GM12878 (cell line): Measurements from ENCODE around the gene DCAF11. TPM values are rescaled to one million over a fixed set of nuclear protein-coding genes. Genes with fewer than 3 reads are reported as not detected.

Experiments
- ATAC-seq: fragments of 200-7000 bp; cut with Tn5 transposase; 3 replicates; pipeline ENCODE4 v1.9.1; 2020; ENCODE audit warnings: mild to moderate bottlenecking, moderate library complexity
- BruUV-seq: library from RNA; stranded (reverse); fragments of 400-500 nt; replicated peaks from 2 replicates; lab custom pipeline; 2021; lab: Mats Ljungman, UMichigan
- CTCF ChIA-PET: fragments of 300-600 bp; sonication (Branson Sonifier 250); formaldehyde crosslinking; extraction: SDS; loops from one replicate; lab custom pipeline; 2021; ENCODE audit warnings: inconsistent platforms; lab: Yijun Ruan, JAX
- POLR2A ChIA-PET: fragments of 350-600 bp; formaldehyde crosslinking; extraction: SDS; loops from one replicate; lab custom pipeline; 2021; ENCODE audit warnings: inconsistent platforms; lab: Charles Lee
- RAD21 ChIA-PET: fragments of 300-600 bp; sonication (Branson Sonifier 250); formaldehyde crosslinking; loops from one replicate; lab custom pipeline; 2023; ENCODE audit warnings: antibody characterized with exemption; ENCODE audit not compliant: unreplicated experiment; lab: Charles Lee
- SMC1A ChIA-PET: fragments of 300-600 bp; sonication (Branson Sonifier 250); formaldehyde crosslinking; loops from one replicate; lab custom pipeline; 2023; ENCODE audit not compliant: unreplicated experiment, uncharacterized antibody; lab: Charles Lee
- DNase-seq: peaks from one replicate; pipeline ENCODE4 v3.0.0-alpha.2; 2011; ENCODE audit warnings: low read depth, low spot score
- FAIRE-seq: peaks from 3 replicates; lab custom pipeline; 2011; peaks lifted over from hg19 to GRCh38; lab: Jason Lieb, UNC
- H2AFZ ChIP-seq: 2 replicates; pipeline ENCODE4 v1.6.0; 2011; ENCODE audit warnings: low read depth, low read length, control low read depth; ENCODE audit not compliant: control insufficient read depth
- H3K27ac ChIP-seq: 2 replicates; pipeline ENCODE4 v1.5.1; 2011; ENCODE audit warnings: control low read depth; ENCODE audit not compliant: control insufficient read depth, insufficient read depth
- H3K27me3 ChIP-seq, 2 experiments: replicated peaks in 1 of 2; 2 replicates each; pipeline versions ENCODE4 v1.6.0 to v1.6.1; 2011; ENCODE audit warnings: low read length in 1 of 2; ENCODE audit not compliant: control insufficient read depth in 2 of 2, insufficient read depth in 2 of 2
- H3K36me3 ChIP-seq, 2 experiments: 2 replicates each; pipeline ENCODE4 v1.5.1; 2011; ENCODE audit warnings: low read length in 1 of 2; ENCODE audit not compliant: control insufficient read depth in 2 of 2, insufficient read depth in 2 of 2
- H3K4me1 ChIP-seq: 2 replicates; pipeline ENCODE4 v1.6.1; 2011; ENCODE audit warnings: mild to moderate bottlenecking, low read length, moderate library complexity, mixed read lengths; ENCODE audit not compliant: control insufficient read depth, insufficient read depth
- H3K4me2 ChIP-seq: 2 replicates; pipeline ENCODE4 v1.6.0; 2011; ENCODE audit warnings: control low read depth; ENCODE audit not compliant: control insufficient read depth, insufficient read depth
- H3K4me3 ChIP-seq: fragments of 200-600 bp; sonication (generic); 2 replicates; pipeline ENCODE4 v1.5.1; 2016
- H3K79me2 ChIP-seq: 2 replicates; pipeline ENCODE4 v1.6.0; 2011; ENCODE audit warnings: low read length; ENCODE audit not compliant: control insufficient read depth, insufficient read depth
- H3K9ac ChIP-seq: 2 replicates; pipeline ENCODE4 v1.8.0; 2011; ENCODE audit warnings: low read length, control low read depth, mixed read lengths; ENCODE audit not compliant: control insufficient read depth, insufficient read depth
- H3K9me3 ChIP-seq: replicated peaks from 3 replicates; pipeline ENCODE4 v1.5.1; 2011; ENCODE audit warnings: mild to moderate bottlenecking, low read length; ENCODE audit not compliant: control insufficient read depth, insufficient read depth
- H4K20me1 ChIP-seq: 2 replicates; pipeline ENCODE4 v1.6.0; 2011; ENCODE audit not compliant: control insufficient read depth, insufficient read depth
- E4F1 ChIP-seq: fragments of 450-650 bp; IDR thresholded peaks from 2 replicates; pipeline ENCODE4 v1.6.1; 2018; ENCODE audit warnings: borderline replicate concordance, mild to moderate bottlenecking; ENCODE audit not compliant: partially characterized antibody
- KAT2A ChIP-seq: conservative IDR thresholded peaks from 2 replicates; pipeline ENCODE4 v1.6.1; 2011; ENCODE audit warnings: low read depth, low read length; ENCODE audit not compliant: control insufficient read depth
- SKIL ChIP-seq: fragments of 450-650 bp; IDR thresholded peaks from 2 replicates; pipeline ENCODE4 v1.6.1; 2017; ENCODE audit warnings: mild to moderate bottlenecking, low read depth, inconsistent platforms; ENCODE audit not compliant: poor library complexity, severe bottlenecking
- ZNF622 ChIP-seq: fragments of 450-650 bp; IDR thresholded peaks from 2 replicates; pipeline ENCODE4 v1.6.1; 2017; ENCODE audit warnings: mild to moderate bottlenecking, inconsistent platforms
- ZSCAN29 ChIP-seq: fragments of 450-650 bp; IDR thresholded peaks from 2 replicates; pipeline ENCODE4 v1.6.1; 2017; ENCODE audit warnings: mild to moderate bottlenecking, moderate library complexity
- WGBS: methylation state at CpG from one replicate; pipeline ENCODE4 v1.1.6; 2016; ENCODE audit warnings: low lambda C conversion rate; ENCODE audit not compliant: insufficient replicate concordance, insufficient coverage; ENCODE audit errors: missing lambda C conversion rate; 5-methylcytosine and 5-hydroxymethylcytosine counted together
- in situ Hi-C: fragments of 300-500 bp; cut with MboI; formaldehyde crosslinking; loops from 9 replicates; pipeline ENCODE4 v1.14.3; 2018; ENCODE audit warnings: mixed read lengths
- intact Hi-C: fragments of 100-400 bp; cut with micrococcal nuclease; formaldehyde crosslinking; loops from one replicate; pipeline ENCODE4 v1.14.2; 2022; ENCODE audit not compliant: unreplicated experiment
- polyA plus RNA-seq, 11 experiments: library from polyadenylated mRNA; depleted of rRNA in 4 of 11; unstranded in 6 of 11; stranded (reverse) in 5 of 11; fragments of >200 nt; fragmentation: Nextera tagmentation in 4 of 11; fragmentation: Illumina TruSeq in 1 of 11; extraction: Ambion mirVana in 4 of 11; extraction: Trizol in 1 of 11; gene quantifications; 1 replicate in 1 of 11; 2 replicates in 10 of 11; pipeline versions ENCODE4 v1.2.1 to v1.2.3, GENCODE V29; 2011 to 2016; ENCODE audit warnings: inconsistent platforms in 2 of 11, missing spikeins in 2 of 11, low read depth in 1 of 11
- total RNA-seq, 4 experiments: library from RNA; depleted of rRNA in 3 of 4; stranded (reverse); fragments of >200 nt in 3 of 4; fragmentation: Illumina TruSeq in 1 of 4; extraction: Trizol in 1 of 4; gene quantifications; 2 replicates each; pipeline versions ENCODE4 v1.2.1 to v1.2.3, GENCODE V29; 2013 to 2021
- TF ChIP-seq, protein P1 (sequence below): fragments of 450-650 bp; IDR thresholded peaks from 2 replicates; pipeline ENCODE4 v1.6.1; 2017; ENCODE audit warnings: mild to moderate bottlenecking, moderate library complexity

Gene DCAF11
- total and polyA plus RNA-seq, 10 of the 15 experiments (the other 5 are each of a cell fraction or from before 2014, with no cell fraction given), result 13.4 to 91.2 (median 68.7) TPM

DNA sequence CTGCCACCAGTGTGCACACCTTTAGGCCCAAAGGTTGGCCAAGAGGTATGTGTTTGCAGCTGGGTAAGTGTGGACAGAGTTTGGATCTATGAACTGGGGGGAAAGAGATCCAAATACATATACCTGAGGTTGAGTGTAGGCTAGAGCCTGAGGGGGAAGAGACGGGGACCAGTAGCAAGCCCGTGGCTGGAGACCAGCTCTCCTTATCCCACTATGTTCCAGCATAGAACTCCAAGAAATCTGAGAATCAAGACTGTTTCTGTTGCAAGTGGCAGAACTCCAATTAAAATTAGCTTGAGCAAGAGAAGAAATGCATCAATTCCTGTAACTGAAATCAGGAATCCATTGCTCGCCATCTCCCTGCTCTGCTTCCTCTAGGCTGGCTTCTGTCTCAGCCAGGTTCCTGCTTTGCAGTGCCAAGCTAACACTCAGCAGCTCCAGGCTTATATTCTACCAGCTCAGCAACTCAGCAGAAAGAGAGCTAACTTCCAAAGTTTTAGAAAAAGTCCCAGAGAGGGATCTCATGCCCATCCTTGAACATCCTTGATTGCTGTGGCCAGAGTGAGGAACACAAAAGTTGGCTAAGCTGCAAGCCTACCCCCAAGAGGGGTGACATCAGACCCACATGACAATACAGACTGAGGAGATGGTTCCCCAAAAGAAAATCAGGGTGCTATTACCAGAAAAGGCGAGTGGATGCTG is 21.9 kb upstream of the DCAF11 start:
- in situ Hi-C loops, result loop anchor here (5.0 kb wide), 2 partner anchors 35 to 115 kb away; no protein-coding TSS in a partner anchor
- SMC1A ChIA-PET, result interaction anchor here (1.0 to 9.2 kb wide), 12 partner anchors 12 to 154 kb away, joined by 3 to 195 read pairs (median 6); partner anchors contain the start of genes DCAF11, IRF9, NRL and PSME2
- Histone ChIP-seq H3K4me1 (0 out of 2 replicates have a peak, but pooled peaks cover 3% of the 10 kb centered on the region), H4K20me1 (no peaks in the 10 kb centered on the region), H3K4me2 (no peak overlapping the region), H3K27ac (no peak overlapping the region), H3K27me3 (no peaks in the 10 kb centered on the region), H3K9me3 (no peaks in the 10 kb centered on the region), H3K79me2 (peaks cover 24% of the 10 kb centered on the region), H2AFZ (no peak overlapping the region), H3K36me3 (no peaks in the 10 kb centered on the region; a peak in 1 of 4 replicates), H3K9ac (no peak overlapping the region), H3K4me3 (no peak overlapping the region)
- RAD21 ChIA-PET, result interaction anchor here (0.8 to 9.1 kb wide), 10 partner anchors 12 to 150 kb away, joined by 3 to 153 read pairs (median 24); partner anchors contain the start of genes DCAF11, IRF9, NRL and PSME2
- no peak for TF ChIP-seq ZSCAN29
- TF ChIP-seq ZNF622, result no peak
- TF ChIP-seq KAT2A, result no peak
- TF ChIP-seq, protein P1, sequence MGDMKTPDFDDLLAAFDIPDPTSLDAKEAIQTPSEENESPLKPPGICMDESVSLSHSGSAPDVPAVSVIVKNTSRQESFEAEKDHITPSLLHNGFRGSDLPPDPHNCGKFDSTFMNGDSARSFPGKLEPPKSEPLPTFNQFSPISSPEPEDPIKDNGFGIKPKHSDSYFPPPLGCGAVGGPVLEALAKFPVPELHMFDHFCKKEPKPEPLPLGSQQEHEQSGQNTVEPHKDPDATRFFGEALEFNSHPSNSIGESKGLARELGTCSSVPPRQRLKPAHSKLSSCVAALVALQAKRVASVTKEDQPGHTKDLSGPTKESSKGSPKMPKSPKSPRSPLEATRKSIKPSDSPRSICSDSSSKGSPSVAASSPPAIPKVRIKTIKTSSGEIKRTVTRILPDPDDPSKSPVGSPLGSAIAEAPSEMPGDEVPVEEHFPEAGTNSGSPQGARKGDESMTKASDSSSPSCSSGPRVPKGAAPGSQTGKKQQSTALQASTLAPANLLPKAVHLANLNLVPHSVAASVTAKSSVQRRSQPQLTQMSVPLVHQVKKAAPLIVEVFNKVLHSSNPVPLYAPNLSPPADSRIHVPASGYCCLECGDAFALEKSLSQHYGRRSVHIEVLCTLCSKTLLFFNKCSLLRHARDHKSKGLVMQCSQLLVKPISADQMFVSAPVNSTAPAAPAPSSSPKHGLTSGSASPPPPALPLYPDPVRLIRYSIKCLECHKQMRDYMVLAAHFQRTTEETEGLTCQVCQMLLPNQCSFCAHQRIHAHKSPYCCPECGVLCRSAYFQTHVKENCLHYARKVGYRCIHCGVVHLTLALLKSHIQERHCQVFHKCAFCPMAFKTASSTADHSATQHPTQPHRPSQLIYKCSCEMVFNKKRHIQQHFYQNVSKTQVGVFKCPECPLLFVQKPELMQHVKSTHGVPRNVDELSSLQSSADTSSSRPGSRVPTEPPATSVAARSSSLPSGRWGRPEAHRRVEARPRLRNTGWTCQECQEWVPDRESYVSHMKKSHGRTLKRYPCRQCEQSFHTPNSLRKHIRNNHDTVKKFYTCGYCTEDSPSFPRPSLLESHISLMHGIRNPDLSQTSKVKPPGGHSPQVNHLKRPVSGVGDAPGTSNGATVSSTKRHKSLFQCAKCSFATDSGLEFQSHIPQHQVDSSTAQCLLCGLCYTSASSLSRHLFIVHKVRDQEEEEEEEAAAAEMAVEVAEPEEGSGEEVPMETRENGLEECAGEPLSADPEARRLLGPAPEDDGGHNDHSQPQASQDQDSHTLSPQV, result no peak
- no peak for TF ChIP-seq E4F1
- TF ChIP-seq SKIL, result no peak
- ATAC-seq (no peak), DNase-seq (no peak), FAIRE-seq (no peak)
- intact Hi-C loops, result loop anchor here (5.0 kb wide), 1 partner anchor 205 kb away; the partner anchor contains the start of genes DHRS1 and NOP9
- CTCF ChIA-PET, result interaction anchor here (0.6 to 11.2 kb wide), 20 partner anchors 12 to 504 kb away, joined by 3 to 294 read pairs (median 6); partner anchors contain the start of genes CARMIL3, DCAF11, IRF9 and LTB4R2
- BruUV-seq, result no TSS peak
- POLR2A ChIA-PET, result interaction anchor here (0.6 to 6.8 kb wide), 13 partner anchors 10 to 81 kb away, joined by 3 to 90 read pairs (median 5); partner anchors contain the start of genes CARMIL3, CPNE6, DCAF11 and IRF9
- 99% methylated on average over 4 of the region's 4 CpGs for WGBS
